WI38 (cell line): ENCODE results near the gene MPRIP.

Experiments used
- H3K4me3 ChIP-seq: 2 replicates; pipeline ENCODE4 v1.5.1; 2011; ENCODE audit warnings: low read depth, mild to moderate bottlenecking, control low read depth, low read length
- TF ChIP-seq, protein P1 (sequence below): IDR thresholded peaks from 2 replicates; pipeline ENCODE4 v1.5.1; 2012; ENCODE audit warnings: low read depth, mild to moderate bottlenecking, control low read depth, low read length

Gene MPRIP

DNA sequence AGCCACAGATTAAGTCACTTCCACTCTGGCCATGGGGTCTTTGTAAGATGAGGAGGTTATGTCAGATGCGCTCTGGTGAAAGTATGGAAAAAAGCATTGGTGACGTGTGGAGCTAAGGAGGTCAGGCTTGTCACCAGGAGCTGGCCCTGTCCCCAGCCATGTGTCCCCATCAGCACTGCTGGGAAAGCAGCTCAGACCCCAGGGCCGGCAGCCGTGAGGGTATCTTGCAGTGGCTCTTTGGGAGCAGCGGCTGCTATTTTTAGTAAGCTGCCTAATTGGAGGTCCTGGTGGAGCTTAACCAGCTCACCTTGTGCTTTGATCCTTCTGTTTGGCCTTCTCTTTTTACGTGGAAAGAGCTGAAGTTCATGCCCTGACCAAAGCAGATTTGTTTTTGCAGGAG, 60.9 kb downstream of the MPRIP start:
- no peak overlapping the region for H3K4me3 ChIP-seq
- TF ChIP-seq, protein P1, sequence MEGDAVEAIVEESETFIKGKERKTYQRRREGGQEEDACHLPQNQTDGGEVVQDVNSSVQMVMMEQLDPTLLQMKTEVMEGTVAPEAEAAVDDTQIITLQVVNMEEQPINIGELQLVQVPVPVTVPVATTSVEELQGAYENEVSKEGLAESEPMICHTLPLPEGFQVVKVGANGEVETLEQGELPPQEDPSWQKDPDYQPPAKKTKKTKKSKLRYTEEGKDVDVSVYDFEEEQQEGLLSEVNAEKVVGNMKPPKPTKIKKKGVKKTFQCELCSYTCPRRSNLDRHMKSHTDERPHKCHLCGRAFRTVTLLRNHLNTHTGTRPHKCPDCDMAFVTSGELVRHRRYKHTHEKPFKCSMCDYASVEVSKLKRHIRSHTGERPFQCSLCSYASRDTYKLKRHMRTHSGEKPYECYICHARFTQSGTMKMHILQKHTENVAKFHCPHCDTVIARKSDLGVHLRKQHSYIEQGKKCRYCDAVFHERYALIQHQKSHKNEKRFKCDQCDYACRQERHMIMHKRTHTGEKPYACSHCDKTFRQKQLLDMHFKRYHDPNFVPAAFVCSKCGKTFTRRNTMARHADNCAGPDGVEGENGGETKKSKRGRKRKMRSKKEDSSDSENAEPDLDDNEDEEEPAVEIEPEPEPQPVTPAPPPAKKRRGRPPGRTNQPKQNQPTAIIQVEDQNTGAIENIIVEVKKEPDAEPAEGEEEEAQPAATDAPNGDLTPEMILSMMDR: no peak

DNA sequence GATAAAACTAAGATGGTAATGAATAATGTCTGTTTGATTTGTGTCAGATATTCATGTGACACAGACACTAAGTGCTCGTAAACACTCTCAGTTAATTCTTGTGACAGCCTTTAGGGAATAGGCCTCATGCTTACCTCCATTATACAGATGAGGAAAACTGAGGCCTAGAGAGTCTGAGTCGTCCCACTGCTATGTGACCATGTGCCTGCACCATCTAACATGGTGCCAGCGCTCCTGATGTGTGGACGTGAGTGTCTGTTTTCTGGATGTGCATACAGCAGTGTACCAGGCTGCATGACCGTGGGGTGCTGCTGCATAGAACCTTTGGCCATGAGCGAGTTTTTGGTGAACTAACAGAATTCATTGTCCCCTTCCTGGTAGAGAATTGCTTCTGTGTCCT, 61.8 kb downstream of the MPRIP start:
- TF ChIP-seq, protein P1: no peak
- no peak overlapping the region for H3K4me3 ChIP-seq

DNA sequence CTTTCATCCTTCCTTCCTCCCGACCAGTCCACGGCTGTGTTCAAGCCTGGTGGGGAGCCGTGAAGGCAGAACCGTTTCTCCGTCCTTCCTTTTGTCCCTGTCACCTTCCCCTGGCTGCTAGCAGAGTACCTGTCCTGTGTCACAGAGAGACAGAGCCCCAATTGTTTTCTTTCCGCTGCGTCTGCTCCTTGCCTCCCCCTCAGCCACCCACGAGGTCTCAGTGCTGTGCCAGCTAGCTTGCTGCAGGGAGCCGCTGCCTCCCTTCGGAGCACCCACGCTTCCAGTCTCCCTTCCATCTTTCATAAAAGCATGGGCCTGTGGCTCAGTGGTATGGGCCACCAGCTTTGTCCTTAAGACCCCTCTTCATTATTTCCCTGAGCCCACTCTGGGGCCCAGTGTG, 62.2 kb downstream of the MPRIP start:
- TF ChIP-seq, protein P1: no peak
- H3K4me3 ChIP-seq: no peak overlapping the region

DNA sequence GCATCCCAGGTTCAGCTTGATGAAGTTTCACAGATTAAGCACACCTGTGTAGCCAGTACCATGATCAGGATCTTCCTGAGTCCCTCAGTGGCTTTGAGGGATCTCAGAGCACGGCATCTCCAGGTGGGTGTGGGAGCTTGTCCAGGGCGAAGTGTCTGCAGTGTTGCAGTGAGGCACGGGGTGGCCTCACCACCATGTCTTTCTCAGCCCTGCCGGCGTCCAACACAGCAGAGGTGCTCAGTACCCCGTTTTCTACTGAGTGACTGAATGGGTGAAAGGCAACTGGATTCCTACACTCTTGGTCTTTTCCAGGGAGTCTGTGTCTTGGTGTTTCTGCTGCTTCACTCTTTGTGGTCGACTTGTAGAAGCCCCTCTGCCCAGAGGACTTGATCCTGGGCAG, 63.7 kb downstream of the MPRIP start:
- TF ChIP-seq, protein P1: no peak
- no peak overlapping the region for H3K4me3 ChIP-seq

DNA sequence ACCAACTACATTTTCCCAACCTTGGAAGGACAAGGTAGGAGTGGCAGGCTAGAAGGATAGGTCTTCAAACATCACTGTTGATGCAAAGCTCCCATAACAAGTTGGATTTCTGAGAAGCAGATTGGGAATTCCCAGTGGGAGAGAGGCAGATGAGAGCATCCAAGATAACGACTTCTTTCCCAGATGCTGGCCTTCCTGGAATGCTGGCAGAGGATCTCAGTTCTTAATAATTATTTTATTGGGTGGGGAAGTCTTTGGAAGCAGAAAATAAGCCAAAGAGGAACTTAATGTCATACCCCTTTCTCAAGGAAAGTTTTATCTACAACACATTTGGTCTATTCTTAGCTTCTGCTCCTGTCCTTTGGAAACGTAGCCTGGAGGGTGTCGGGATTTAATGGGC, 64.5 kb downstream of the MPRIP start:
- TF ChIP-seq, protein P1: no peak
- H3K4me3 ChIP-seq: no peak overlapping the region

DNA sequence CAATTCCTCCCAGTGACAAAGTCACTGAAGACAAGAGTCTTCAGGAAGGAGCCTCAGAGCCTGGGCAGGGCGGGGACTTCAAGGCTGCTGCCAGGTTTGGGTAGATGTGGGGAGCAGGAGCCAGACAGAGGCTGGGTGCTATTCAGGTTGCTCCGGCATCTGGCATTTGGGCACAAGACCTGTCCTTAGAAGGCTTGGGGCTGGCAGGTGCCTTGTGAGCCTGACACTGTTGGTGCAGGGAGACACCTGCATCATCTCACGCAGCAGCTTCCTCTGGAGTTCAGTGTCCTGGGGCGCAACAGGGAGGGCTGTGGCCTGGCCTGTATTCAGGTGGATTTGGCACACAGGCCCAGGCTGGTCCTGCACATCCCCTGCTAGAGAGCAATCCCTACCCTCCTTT, 65.0 kb downstream of the MPRIP start:
- H3K4me3 ChIP-seq: no peak overlapping the region
- TF ChIP-seq, protein P1: no peak

DNA sequence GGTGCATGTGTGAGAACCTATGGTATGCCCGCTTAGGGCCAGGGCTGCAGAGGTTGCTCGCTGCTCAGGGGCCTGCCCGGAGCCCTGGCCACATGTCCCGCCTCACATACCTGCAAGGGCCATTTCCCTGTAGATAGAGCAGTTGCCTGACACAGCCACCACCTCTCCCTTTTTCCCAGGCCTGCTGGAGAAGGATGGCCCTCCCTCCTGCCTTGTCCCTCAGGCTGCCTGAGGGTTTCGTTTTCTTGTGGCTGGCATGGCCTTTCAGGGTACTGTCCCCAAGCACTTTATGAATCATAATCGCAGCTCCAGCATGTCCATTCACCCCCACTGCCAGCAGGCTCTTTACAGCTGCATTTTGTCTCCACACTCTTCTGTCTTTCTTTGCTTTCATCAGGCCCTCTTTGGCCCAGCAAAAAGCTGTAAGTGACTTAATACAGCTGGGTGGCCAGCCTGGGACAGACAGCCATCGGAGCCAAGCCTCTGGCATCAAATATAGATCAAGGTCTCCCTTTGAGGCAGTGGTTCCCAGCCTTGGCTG, 65.7 kb downstream of the MPRIP start:
- no peak overlapping the region for H3K4me3 ChIP-seq
- TF ChIP-seq, protein P1: no peak
